GM12865 (cell line): ENCODE measurements around the gene ZFX.

Source experiments
- DNase-seq: peaks from one replicate; pipeline ENCODE4 v3.0.0; 2010; ENCODE audit warnings: low read depth
- H3K4me3 ChIP-seq: 2 replicates; pipeline ENCODE4 v1.5.1; 2011; ENCODE audit warnings: mild to moderate bottlenecking, low read depth, low read length, control low read depth
- CTCF ChIP-seq: IDR thresholded peaks from 2 replicates; pipeline ENCODE4 v1.5.1; 2011; ENCODE audit warnings: low read length, control low read depth, low read depth, inconsistent platforms; ENCODE audit not compliant: insufficient read depth; ENCODE audit errors: missing control alignments

ZFX gene

GRCh38 chrX:24149351-24150050, at the start of gene ZFX:
Gene ZFX, plus strand, starts transcription at chrX:24149729. Its CDS starts 23,014 bp downstream, at chrX:24172743.
- H3K4me3 ChIP-seq, result peak within 1 kb of the TSS; percentile 85
- peak; percentile 81 for DNase-seq
- no peak for TF ChIP-seq CTCF

GRCh38 chrX:24100713-24101112, 48.8 kb upstream of the ZFX start:
- no peak for TF ChIP-seq CTCF
- DNase-seq, result no peak
- no peak overlapping the region for H3K4me3 ChIP-seq

- no peak for DNase-seq
- H3K4me3 ChIP-seq, result no peak overlapping the region
- TF ChIP-seq CTCF, result no peak
Observed at GRCh38 chrX:24110069-24110468, 39.5 kb upstream of the ZFX start.

GRCh38 chrX:24113181-24113580, 36.3 kb upstream of the ZFX start:
- DNase-seq, result no peak
- no peak for TF ChIP-seq CTCF

GRCh38 chrX:24117258-24117657, 32.3 kb upstream of the ZFX start:
- no peak overlapping the region for H3K4me3 ChIP-seq
- DNase-seq, result no peak
- TF ChIP-seq CTCF, result no peak

More at GRCh38 chrX:24113181-24113580, 36.3 kb upstream of the ZFX start:
- H3K4me3 ChIP-seq, result no peak overlapping the region

- no peak for TF ChIP-seq CTCF
- H3K4me3 ChIP-seq, result no peak overlapping the region
Observed at GRCh38 chrX:24124244-24124799, 25.2 kb upstream of the ZFX start.

GRCh38 chrX:24125028-24125612, 24.4 kb upstream of the ZFX start:
- H3K4me3 ChIP-seq, result no peak overlapping the region
- DNase-seq, result no peak
- no peak for TF ChIP-seq CTCF

More at GRCh38 chrX:24124244-24124799, 25.2 kb upstream of the ZFX start:
- DNase-seq, result no peak
